HUDEP-2 (cell line): ENCODE measurements around the gene ANGPTL8.

ENCODE experiments used
- DNase-seq, 76 experiments: peaks; one replicate each; lab custom pipeline; 2025; ENCODE audit not compliant: unreplicated experiment in 76 of 76; lab: John Stamatoyannopoulos, UW

Gene ANGPTL8

GRCh38 chr19:11203194-11204075 is 36.0 kb upstream of the ANGPTL8 start:
- peak in 74 of 76 experiments; percentile 22 to 98 (median 88) for DNase-seq

GRCh38 chr19:11204076-11204602 is 35.3 kb upstream of the ANGPTL8 start:
- DNase-seq, result no peak

- peak in 49 of 76 experiments; percentile 17 to 74 (median 48) for DNase-seq
Observed at GRCh38 chr19:11204943-11205349, 34.5 kb upstream of the ANGPTL8 start.

GRCh38 chr19:11205939-11206570 is 33.4 kb upstream of the ANGPTL8 start:
- no peak for DNase-seq

- DNase-seq, result no peak
Observed at GRCh38 chr19:11208561-11209471, 30.6 kb upstream of the ANGPTL8 start.

GRCh38 chr19:11209839-11210655 is 29.4 kb upstream of the ANGPTL8 start:
- DNase-seq, result no peak

GRCh38 chr19:11210656-11210928 is 28.8 kb upstream of the ANGPTL8 start:
- no peak for DNase-seq

- no peak for DNase-seq
Observed at GRCh38 chr19:11214387-11214786, 25.0 kb upstream of the ANGPTL8 start.

GRCh38 chr19:11221082-11221598 is 18.3 kb upstream of the ANGPTL8 start:
- DNase-seq, result no peak

- DNase-seq, result no peak
Observed at GRCh38 chr19:11223200-11223599, 16.2 kb upstream of the ANGPTL8 start.

- no peak for DNase-seq
Observed at GRCh38 chr19:11224429-11224828, 15.0 kb upstream of the ANGPTL8 start.

GRCh38 chr19:11225172-11225571 is 14.2 kb upstream of the ANGPTL8 start:
- DNase-seq, result no peak

- no peak for DNase-seq
Observed at GRCh38 chr19:11225815-11226214, 13.6 kb upstream of the ANGPTL8 start.

GRCh38 chr19:11226716-11227166 is 12.7 kb upstream of the ANGPTL8 start:
- no peak for DNase-seq

- peak in 33 of 76 experiments; percentile 7 to 59 (median 31) for DNase-seq
Observed at GRCh38 chr19:11227195-11227886, 12.1 kb upstream of the ANGPTL8 start.

- no peak for DNase-seq
Observed at GRCh38 chr19:11230621-11231386, 8.6 kb upstream of the ANGPTL8 start.

GRCh38 chr19:11232555-11232954 is 6.9 kb upstream of the ANGPTL8 start:
- DNase-seq, result no peak

- no peak for DNase-seq
Observed at GRCh38 chr19:11233073-11233472, 6.3 kb upstream of the ANGPTL8 start.
